HG03064 (cell line): ENCODE data around the gene ZNF385B.

ENCODE experiments used
- ATAC-seq: cut with Tn5 transposase; IDR thresholded peaks from one replicate; pipeline ENCODE4 v1.9.1; 2021; ENCODE audit warnings: low read depth; ENCODE audit not compliant: unreplicated experiment

The ZNF385B gene

DNA sequence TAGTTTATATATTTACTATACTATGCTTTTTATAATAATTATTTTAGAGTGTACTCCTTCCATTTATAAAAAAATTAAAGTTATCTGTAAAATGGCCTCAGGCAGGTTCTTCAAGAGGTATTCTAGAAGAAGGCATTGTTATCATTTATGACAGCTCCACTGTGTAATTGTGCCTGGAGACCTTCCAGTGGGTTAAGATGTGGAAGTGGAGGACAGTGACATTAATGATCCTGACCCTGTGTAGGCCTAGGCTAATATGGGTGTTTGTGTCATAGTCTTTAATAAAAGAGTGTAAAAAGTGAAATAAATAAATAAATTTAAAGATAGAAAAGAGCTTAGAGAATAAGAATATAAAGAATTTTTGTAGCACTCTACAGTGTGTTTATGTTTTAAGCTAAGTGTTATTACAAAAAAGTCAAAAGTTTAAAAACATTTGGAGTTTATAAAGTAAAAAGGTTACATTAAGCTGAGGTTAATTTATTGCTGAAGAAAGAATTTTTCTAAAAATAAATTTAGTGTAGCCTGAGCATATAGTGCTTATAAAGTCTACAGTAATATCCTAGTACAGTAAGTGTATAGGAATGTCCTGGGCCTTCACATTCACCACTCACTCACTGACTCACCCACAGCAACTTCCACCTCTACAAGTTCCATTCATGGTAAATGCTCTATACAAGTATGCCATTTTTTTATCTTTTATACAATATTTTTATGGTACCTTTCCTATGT lies 406.8 kb downstream of the ZNF385B start:
- ATAC-seq: no peak

DNA sequence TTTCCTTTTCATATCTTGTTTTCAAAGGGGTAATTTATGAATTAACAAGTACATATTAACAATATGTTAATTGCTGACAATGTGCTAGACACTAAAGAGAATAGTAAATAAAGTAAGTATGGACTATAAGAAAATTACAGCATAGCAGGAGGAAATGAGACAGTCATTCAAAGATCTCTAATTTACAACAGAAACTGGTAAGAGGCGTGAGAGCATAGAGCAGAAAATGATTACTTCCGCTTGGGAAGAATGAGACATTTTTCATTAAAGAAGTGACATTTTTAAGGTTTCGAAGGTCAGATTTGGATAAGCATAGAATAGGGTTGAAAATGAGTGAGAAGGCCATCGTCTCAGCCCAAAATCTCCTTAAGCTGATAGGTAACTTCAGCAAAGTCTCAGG lies 412.4 kb downstream of the ZNF385B start:
- ATAC-seq: no peak

DNA sequence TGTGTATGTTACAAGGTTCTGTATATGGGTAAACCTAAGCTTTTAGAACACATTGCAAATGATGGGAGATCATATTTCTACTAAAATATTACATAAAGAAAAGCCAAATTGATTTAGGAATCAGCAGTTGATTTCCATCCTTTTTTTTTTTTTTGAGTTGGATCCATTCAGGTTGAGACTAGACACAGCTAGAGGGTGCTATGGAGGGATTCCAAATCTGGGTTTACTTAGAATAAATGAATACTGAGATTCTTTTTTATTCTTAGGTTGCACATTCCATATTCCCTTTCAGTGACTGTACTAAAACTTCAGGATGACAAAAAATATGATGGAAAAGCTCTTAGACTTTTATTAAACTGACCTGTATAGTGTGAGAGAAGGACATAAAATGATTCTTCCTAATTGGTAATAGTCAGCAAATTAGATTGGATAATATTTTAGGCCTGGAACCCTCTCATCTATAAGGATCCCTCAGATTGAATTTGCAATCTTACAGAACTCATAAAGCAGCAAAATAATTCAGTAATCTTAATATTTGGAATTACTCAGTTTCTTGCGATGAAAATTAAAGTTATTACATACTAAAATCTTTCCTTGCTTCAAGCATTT lies 413.5 kb downstream of the ZNF385B start:
- no peak for ATAC-seq

DNA sequence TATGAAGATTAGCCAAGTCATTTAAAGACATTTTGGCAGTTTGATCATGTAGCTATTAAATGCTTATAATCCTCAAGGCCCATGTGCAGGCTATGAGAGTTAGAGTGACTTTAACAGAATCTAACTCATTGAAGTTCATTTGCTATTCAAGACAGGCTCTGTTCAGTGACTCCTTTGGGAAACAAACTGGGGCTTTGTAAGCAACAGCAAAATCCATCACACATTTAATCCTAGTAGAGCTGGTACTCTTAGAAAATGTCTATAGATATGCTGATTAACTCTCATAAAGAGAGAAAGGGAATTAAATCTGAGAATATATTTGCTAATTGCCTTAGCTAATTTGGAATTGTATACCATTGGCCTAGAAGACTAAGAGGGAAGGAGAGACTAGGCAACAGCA lies 414.0 kb downstream of the ZNF385B start:
- no peak for ATAC-seq

DNA sequence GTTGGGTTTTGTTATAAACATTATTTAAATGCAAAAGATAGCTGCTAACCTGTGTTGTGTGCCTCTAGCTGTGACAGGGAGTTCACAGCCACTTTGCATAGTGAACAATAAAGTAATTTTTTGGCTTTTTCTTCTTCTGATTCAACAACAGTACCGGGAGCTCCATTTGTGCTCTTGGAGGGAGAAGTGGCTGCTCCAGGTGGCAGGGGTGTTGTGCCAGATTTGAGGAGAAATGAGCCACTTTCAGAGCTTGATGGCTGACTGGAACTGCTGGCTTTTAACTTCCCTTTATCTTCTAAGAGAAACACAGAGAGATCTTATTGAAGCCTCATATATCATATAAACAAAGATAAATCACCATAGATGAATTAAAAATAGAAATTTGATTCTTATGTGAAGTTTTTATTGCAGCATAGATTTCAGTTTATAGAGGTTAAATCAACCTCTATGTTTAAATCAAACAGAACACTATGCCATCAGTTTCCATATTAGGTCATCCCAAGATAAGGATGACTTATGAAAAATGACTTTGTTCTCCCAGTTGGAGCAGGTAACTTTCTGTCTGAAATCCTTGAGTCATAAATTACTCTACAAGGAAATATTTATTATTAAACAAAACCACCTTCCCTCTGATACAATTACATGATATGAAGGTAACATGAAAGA lies 414.8 kb downstream of the ZNF385B start:
- no peak for ATAC-seq

DNA sequence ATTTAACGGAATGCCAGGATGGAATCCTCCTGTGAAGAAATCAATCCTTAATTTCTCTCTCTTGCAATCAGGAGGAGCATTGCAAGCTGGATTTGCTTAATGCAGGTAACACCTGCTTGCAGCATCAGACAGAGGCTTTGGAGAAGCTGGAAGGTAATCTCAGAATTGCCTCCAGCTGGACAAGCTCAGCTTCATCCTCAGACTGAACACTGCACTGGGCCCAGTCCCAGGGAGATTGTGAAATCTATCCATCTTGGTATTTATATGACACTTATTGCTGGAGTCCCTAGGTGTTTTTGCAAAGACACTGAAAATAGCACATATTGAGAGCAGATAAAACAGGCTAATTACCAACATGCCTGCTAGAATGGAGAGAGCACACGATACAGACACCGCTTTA lies 417.4 kb downstream of the ZNF385B start:
- ATAC-seq: no peak

DNA sequence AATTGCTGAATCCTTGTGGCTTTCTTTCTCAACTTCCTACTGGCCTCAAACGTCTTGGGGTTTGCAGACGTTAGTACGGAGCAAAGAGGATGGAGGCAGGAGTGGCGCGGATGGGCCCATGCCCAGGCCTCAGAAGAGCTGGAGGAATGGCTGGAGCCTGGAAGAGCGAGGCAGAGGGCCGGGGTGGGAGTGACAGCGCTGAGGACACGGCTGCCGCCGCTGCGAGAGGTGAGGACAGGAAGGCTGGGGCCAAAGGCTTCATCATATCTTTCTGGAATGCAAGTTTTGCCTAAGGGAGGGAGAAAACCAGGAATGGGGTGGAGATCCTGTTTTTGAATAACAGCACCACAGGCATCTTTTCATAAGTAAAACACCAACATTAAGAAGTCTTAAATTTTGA lies 418.2 kb downstream of the ZNF385B start:
- ATAC-seq: no peak

DNA sequence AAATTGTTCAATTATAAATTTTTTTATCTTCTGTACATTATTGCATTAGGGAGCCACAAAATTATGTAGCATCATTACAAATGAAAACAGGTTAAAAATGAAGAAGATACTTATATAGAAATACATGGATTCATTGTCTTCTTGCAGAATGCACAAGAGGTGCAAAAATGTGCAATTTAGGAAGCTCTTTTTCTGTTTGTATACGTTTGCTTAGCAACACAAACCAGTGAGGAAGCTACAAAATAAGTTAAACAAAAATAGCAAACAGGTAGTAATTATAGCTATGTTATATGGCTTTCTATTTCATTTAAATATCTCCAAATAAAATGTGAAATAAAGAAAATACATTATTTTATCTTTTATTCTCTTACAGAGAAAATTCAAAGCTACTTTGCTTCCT lies 419.2 kb downstream of the ZNF385B start:
- ATAC-seq: no peak

DNA sequence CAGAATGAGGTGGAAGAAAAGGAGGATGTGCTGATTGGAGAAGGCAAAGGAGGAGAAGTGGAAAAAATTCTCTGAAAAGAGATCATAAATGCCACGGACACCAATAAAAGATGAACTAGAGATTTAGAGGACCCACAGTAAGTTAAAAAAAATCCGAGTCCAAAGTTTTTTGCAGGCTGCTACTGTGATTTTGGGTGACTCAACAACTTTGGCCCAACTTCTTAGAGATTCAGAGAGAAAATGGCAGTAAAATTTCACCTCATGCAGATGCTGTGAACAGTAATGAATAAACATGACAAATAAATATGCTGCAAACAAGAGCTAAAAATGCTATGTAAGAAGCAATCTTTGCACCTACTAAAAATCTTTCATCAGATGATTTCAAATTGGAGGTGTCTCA lies 419.9 kb downstream of the ZNF385B start:
- ATAC-seq: no peak

DNA sequence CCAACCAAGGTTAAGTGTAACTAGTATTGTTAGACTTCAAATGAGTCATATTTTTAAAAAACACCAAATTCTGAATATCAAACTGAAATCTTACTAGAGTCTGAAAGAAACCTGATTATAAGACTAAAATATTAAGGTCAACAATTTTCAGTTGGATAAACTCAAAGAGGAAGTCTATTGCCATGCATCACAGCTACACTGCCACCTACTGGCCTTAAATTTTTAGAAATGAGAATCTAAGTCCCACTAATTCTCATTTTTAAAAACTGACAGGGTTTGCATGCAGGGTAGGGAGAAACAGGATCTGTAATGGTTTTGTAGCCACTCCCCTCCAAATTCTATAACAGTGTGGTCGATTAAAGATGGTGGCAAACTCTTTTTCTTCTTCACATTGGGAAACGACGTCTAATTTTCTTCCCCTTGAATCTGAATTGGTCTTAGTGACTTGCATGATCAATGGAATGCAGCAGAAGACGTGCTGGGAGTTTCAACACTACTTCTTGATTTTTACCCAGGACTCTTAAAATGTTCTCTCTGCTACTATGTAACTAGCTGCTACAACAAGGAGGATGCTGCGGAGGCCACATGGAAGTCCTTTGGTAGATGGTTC lies 420.7 kb downstream of the ZNF385B start:
- ATAC-seq: peak; percentile 74

DNA sequence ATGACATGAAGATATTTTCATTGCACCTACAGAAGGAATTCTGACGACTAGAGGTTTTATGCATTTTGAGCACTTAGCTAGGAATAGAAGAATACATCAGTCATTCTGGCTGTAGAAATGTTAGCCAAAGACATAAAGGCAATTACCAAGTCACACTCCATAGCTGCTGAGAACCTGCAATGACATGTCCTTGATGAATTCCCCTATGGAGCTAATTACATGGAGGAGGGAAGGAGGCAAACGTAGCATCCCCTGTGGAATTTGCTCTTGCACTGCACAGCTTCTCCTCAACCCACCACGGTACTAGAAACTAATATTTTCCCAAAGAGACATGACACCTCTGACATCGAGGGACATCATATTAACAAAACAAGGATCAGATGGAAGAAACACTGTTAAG lies 422.8 kb downstream of the ZNF385B start:
- ATAC-seq: no peak

DNA sequence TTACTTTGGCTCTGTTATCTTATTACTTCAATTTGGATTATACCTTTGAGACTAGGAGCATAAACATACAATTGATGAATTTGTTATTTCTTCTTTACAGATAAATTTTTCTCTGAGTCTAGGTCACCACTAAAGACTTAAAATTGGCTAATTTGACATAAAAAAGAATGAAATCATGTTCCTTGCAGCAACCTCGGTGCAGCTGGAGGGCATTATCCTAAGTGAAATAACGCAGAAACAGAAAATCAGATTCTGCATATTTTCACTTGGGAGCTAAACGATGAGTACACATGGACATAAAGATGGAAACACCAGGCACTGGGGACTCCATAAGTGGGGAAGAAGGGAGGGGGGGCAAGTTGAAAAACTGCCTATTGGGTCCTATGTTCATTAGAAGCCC lies 424.0 kb downstream of the ZNF385B start:
- no peak for ATAC-seq

DNA sequence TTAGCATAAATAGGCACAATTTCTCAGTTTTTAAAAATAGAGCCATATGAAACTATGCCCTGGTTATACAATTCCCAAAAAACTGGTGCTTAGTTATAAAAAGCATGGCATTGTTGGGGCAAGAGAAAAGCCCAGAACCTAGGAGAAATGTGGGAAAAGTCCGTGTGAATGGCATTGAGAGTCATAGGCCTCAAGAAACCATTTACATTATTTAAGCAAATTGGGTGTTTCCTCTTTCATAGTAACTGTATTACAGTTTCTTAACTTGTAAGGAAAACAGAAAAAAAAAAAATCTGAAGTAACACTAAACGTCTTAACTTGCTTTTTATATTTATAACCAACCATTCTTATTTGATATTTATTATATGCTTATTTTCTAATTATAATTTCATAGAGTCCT lies 425.8 kb downstream of the ZNF385B start:
- ATAC-seq: no peak

DNA sequence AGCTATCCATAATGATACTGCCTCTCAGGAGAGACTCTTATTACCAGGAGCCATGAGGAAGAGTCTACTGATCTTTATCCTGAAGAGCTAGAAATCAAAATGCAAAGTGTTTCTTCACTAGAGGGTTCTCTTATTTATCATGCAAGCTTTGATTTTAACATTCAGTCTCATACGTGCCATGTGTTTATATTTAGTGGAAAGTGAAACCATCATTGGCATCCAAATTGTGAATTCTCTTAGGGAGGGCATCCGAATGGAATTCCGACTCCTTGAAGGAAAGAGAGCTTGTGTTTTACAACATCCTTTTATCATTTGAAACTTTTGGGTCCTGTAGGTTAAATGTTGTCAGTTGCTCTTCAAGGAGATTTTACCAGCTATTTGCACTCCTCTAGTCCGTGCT lies 426.4 kb downstream of the ZNF385B start:
- ATAC-seq: no peak

DNA sequence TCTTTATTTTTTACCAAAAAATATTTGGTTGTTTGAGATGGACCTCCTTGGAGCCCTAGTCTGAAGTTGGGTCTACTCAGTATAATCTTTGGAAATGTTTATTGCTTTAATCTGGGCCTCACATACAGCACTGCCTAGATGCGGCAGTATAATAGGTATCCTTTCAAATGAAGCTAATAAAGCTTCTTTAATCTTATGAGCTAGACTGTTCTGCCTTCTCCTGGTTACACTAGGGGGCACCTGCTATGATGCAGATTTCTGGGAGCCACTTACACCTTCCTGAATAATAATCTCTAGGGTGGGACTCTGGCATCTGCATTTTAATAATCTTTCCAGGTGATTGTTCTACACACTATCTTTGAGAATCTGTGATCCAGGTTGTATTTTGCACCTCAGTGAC lies 427.1 kb downstream of the ZNF385B start:
- no peak for ATAC-seq

DNA sequence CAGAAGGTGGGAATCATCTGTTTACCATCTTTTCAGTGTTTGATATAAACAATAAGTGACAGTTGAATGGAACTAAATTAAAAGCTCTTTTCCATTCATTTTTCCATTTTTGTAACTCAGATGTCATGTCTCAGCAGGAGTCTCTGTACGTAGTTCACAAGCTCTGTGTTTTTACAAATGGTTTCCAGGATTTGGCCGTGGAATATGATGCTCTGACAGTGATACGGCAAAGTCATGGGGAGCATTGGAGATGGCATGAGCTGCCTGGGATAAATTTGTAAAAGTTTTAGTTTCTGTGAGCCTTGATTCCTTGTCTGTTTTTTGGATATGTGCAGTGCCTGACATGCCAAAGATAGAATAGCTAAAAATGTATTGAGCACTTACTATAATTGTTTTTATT lies 428.7 kb downstream of the ZNF385B start:
- no peak for ATAC-seq

DNA sequence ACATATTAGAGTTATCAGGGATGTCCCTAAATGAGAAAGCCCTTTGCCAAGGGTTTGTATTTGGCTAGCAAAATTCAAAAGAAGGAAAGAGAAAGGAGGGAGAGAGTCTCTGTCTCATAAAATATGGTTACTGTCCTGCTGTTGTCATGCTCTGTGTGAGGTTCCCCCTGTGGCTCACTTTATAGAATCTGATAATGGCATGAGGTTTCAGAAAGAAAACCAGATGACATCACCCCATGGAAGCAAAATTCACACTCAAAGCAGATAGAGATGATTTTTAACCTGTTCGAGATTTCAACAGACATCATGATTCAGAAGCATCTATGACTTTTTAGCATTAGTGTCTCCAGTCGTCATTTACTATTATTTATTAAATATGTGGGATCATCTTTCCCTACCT lies 431.8 kb downstream of the ZNF385B start:
- ATAC-seq: no peak

DNA sequence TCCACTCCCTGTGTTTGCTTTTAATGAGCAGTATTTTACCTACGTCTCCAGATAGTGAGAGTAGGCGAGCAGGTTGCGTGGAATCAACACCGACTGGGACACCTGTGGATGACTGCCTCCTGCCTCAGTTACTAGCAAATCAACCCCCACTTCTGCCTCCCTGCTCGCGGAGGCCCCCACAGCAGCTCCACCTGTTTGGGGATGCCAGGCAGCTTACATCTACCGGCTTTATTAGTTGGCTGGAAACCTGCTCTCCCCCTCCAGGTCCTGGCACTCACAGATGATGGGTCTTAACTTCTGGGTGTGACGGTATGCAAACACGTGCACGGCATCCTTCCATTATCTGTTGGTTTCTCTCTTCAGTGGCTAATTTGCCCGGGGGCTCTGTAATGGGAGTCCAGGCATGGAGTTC lies 432.3 kb downstream of the ZNF385B start:
- ATAC-seq: no peak

DNA sequence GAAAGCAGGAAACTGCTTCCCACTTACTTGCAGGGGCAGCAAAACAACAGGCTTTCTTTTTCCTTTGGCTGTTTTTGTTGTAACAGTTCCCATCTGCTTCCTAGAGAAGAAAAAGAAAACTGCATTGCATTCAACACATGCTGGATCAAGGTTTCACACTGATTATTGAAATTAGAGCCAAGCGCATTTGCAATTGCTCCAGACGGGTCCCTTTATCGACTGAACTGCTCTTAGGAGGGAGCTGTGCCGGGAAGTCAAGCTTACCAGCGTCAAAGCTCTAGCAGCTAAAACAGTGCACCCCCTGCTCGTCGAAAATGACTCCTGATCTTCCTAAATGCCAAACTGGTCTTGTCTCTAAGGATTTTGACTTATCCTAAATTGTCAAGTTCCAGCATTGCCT lies 432.8 kb downstream of the ZNF385B start:
- ATAC-seq: no peak

DNA sequence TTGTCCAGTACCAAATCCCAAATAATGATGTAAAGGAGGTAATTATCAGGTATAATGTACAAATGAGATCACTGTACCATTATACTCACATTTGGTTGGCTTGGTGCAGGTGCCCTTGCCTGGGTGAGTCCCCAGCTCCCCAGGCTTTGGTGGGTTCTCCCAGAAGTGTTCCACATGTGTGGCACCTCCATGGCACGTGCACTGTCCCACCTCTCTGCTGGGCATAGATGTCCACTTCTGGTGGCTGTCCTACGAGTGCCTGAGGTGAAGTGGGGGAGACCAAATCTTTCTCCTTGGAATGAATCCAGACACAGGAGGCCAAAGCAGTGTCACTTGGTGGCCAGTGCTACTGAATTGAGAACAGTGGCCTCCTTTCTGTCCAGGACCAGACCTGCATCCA lies 434.3 kb downstream of the ZNF385B start:
- no peak for ATAC-seq

DNA sequence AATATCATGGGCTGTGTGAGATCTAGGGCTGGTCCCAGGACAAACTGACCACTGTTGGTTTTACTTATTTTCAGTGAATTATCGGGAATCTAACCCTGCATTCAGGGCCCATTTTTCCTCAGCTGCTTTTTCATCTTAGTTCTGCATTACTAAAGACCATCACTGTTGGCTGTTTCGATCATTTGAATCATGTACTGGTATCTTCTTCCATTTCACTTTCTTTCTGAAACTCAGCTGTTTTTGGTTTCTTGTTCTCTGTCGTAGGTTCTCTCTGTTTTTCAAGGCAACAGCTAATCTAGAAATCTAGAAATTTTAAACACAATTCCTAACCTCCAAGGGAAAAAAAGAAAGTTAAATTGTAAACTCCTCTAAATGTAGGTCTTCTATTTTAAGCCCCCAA lies 436.8 kb downstream of the ZNF385B start:
- no peak for ATAC-seq
